PC-3 (cell line): ENCODE results near the gene C20orf96. TPM values are rescaled to one million over a fixed set of nuclear protein-coding genes. Genes with fewer than 3 reads are reported as not detected.
"Not testable (repeated sequence)": the region's sequence is repeated elsewhere in the genome, so short reads cannot be mapped to it uniquely, and the experiment has no call there.

Experiments used
- ATAC-seq: fragments of 200-7000 bp; cut with Tn5 transposase; 2 replicates; pipeline ENCODE4 v1.9.1; 2020; ENCODE audit warnings: mild to moderate bottlenecking, moderate library complexity
- BruUV-seq: library from RNA; stranded (reverse); fragments of 400-500 nt; replicated peaks from 2 replicates; lab custom pipeline; 2021; lab: Mats Ljungman, UMichigan
- CTCF ChIA-PET: fragments of 300-600 bp; sonication (Branson Sonifier 250); formaldehyde crosslinking; loops from one replicate; lab custom pipeline; 2022; ENCODE audit warnings: antibody characterized with exemption; lab: Charles Lee
- POLR2A ChIA-PET: fragments of 300-600 bp; sonication (Branson Sonifier 250); formaldehyde crosslinking; loops from one replicate; lab custom pipeline; 2022; ENCODE audit warnings: antibody characterized with exemption; ENCODE audit not compliant: unreplicated experiment; lab: Charles Lee
- DNase-seq: peaks from one replicate; pipeline ENCODE4 v3.0.0-alpha.2; 2015
- H2AFZ ChIP-seq: fragments of 300-600 bp; sonication (generic); 2 replicates; pipeline ENCODE4 v1.6.0; 2016; ENCODE audit warnings: antibody characterized with exemption, low read length
- H3F3A ChIP-seq: fragments of 300-600 bp; sonication (generic); one replicate; pipeline ENCODE4 v1.6.0; 2017; ENCODE audit warnings: antibody characterized with exemption, low read length, control low read depth, mild to moderate bottlenecking; ENCODE audit not compliant: unreplicated experiment
- H3K27ac ChIP-seq: fragments of 300-600 bp; sonication (generic); 2 replicates; pipeline ENCODE4 v1.5.1; 2016; ENCODE audit warnings: mild to moderate bottlenecking, low read length
- H3K27me3 ChIP-seq: fragments of 300-600 bp; sonication (generic); 2 replicates; pipeline ENCODE4 v1.6.1; 2016; ENCODE audit warnings: low read length, mixed read lengths
- H3K36me3 ChIP-seq: fragments of 300-600 bp; sonication (generic); 2 replicates; pipeline ENCODE4 v1.6.1; 2016; ENCODE audit warnings: low read depth, mixed run types, low read length, mixed read lengths
- H3K4me1 ChIP-seq: fragments of 300-600 bp; sonication (generic); 2 replicates; pipeline ENCODE4 v1.5.1; 2016; ENCODE audit warnings: low read length; ENCODE audit not compliant: insufficient read depth
- H3K4me2 ChIP-seq: fragments of 300-600 bp; sonication (generic); 2 replicates; pipeline ENCODE4 v1.6.0; 2016; ENCODE audit warnings: low read length
- H3K4me3 ChIP-seq: fragments of 300-600 bp; sonication (generic); 2 replicates; pipeline ENCODE4 v1.5.1; 2016; ENCODE audit warnings: mild to moderate bottlenecking, low read length, mixed read lengths
- H3K79me2 ChIP-seq: fragments of 300-600 bp; sonication (generic); 2 replicates; pipeline ENCODE4 v1.6.1; 2017; ENCODE audit warnings: low read length, mixed read lengths
- H3K9ac ChIP-seq: fragments of 300-600 bp; sonication (generic); 2 replicates; pipeline ENCODE4 v1.6.0; 2016; ENCODE audit warnings: mild to moderate bottlenecking, low read length
- H3K9me2 ChIP-seq: fragments of 300-600 bp; sonication (generic); replicated peaks from 2 replicates; pipeline ENCODE4 v1.6.1; 2016; ENCODE audit warnings: mixed run types, low read length, mixed read lengths
- H3K9me3 ChIP-seq: fragments of 300-600 bp; sonication (generic); 2 replicates; pipeline ENCODE4 v1.6.1; 2016; ENCODE audit warnings: low read length, mixed read lengths
- H4K20me1 ChIP-seq: fragments of 300-600 bp; sonication (generic); 2 replicates; pipeline ENCODE4 v1.6.1; 2016; ENCODE audit warnings: low read length, mixed read lengths
- EZH2 ChIP-seq: fragments of 300-600 bp; sonication (generic); IDR thresholded peaks from one replicate; pipeline ENCODE4 v1.6.1; 2017; ENCODE audit warnings: antibody characterized with exemption, mild to moderate bottlenecking, low read length; ENCODE audit not compliant: unreplicated experiment
- EZH2phosphoT487 ChIP-seq: fragments of 300-600 bp; sonication (generic); IDR thresholded peaks from 2 replicates; pipeline ENCODE4 v1.6.1; 2018; ENCODE audit warnings: mild to moderate bottlenecking, antibody characterized with exemption, low read length, borderline replicate concordance
- intact Hi-C: fragments of 100-400 bp; cut with micrococcal nuclease; formaldehyde crosslinking; loops from 2 replicates; pipeline ENCODE4 v1.9.0; 2023
- total RNA-seq: library from RNA; depleted of rRNA; stranded (reverse); fragments of >200 nt; gene quantifications from 2 replicates; pipeline ENCODE4 v1.2.3, GENCODE V29; 2014
- TF ChIP-seq, protein P1 (sequence below): fragments of 300-600 bp; sonication (generic); conservative IDR thresholded peaks from 2 replicates; pipeline ENCODE4 v1.5.1; 2017; ENCODE audit warnings: antibody characterized with exemption, low read depth, mild to moderate bottlenecking, low read length

C20orf96 gene
- total RNA-seq, 1 experiment from 2014 or later = 3.4 TPM

DNA sequence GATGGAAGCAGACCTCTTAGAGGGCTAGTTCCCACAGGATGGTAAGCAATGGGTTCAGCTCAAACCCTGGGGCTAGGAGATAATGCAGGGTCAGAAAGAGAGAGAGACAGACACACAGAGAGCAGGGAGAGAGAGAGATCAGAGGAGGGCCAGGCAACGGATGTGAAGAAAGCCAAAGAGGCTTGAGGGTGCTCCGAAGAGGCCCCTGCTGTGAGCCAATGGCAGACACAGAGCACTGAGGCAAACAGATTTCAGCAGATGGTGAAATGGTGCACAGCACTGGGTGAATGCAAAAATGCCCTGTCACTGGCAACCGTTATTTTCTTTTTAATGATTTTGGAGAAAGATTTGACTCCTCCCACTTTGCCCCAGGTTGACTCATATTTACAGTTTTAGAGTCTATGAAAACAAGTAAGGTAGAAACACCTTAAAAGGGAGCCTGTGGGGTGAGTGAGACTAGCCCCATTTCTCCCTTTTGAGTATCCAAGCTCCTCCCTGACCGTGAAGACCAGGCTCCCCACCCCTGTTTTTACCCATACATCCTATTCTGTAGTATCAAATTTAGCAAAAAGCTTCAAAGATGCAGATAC lies 32.2 kb downstream of the C20orf96 start:
- Histone ChIP-seq H3K4me1 (no peaks in the 10 kb centered on the region), H2AFZ (no peak overlapping the region), H3F3A (no peaks in the 10 kb centered on the region), H3K4me2 (no peak overlapping the region), H3K27ac (no peak overlapping the region), H3K36me3 (no peaks in the 10 kb centered on the region), H3K79me2 (no peaks in the 10 kb centered on the region), H3K9ac (no peak overlapping the region), H4K20me1 (no peaks in the 10 kb centered on the region), H3K9me3 (no peaks in the 10 kb centered on the region), H3K27me3 (peaks cover 27% of the 10 kb centered on the region), H3K9me2 (no peaks in the 10 kb centered on the region), H3K4me3 (no peak overlapping the region)
- ChIA-PET CTCF (no interaction called here), POLR2A (interaction anchor here (0.6 kb wide), 1 partner anchor 42 kb away, joined by 4 read pairs; no protein-coding TSS in a partner anchor)
- intact Hi-C loops = no loop called here
- DNase-seq = no peak
- TF ChIP-seq EZH2phosphoT487 = no peak
- TF ChIP-seq, protein P1, sequence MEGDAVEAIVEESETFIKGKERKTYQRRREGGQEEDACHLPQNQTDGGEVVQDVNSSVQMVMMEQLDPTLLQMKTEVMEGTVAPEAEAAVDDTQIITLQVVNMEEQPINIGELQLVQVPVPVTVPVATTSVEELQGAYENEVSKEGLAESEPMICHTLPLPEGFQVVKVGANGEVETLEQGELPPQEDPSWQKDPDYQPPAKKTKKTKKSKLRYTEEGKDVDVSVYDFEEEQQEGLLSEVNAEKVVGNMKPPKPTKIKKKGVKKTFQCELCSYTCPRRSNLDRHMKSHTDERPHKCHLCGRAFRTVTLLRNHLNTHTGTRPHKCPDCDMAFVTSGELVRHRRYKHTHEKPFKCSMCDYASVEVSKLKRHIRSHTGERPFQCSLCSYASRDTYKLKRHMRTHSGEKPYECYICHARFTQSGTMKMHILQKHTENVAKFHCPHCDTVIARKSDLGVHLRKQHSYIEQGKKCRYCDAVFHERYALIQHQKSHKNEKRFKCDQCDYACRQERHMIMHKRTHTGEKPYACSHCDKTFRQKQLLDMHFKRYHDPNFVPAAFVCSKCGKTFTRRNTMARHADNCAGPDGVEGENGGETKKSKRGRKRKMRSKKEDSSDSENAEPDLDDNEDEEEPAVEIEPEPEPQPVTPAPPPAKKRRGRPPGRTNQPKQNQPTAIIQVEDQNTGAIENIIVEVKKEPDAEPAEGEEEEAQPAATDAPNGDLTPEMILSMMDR = no peak
- no peak for TF ChIP-seq EZH2
- no peak for ATAC-seq
- BruUV-seq = no TSS peak

DNA sequence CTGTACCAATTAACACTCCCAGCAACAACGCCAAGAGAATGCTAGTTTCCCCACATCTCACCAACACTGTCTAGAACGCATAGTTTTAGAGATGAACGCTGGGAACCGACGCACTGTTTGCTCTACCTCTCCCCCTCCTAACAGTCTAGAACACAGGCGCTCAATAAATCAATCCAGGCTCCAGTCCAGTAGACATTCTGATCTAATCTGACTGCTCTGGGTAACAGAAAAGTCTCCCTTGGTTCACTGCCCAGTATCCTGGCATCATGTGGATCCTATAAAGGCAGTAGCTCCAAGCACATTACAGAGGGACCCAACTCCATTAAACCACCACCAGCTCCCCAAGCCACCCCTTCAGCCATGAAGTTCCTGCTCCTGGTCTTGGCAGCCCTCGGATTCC lies 33.1 kb downstream of the C20orf96 start, which contains the start of gene DEFB132:
Gene DEFB132, plus strand, starts transcription at position 306 of the 400 bp plus-strand sequence. Its CDS starts 55 bp downstream, at position 361.
- Histone ChIP-seq H3K9me2 (no peaks in the 10 kb centered on the region), H3K4me2 (no peak within 1 kb of the TSS), H3K27ac (no peak within 1 kb of the TSS), H3K9me3 (no peaks in the 10 kb centered on the region), H4K20me1 (no peaks in the 10 kb centered on the region), H3K79me2 (no peaks in the 10 kb centered on the region), H2AFZ (no peak within 1 kb of the TSS), H3K9ac (no peak within 1 kb of the TSS), H3K4me1 (no peaks in the 10 kb centered on the region), H3K27me3 (peaks cover 35% of the 10 kb centered on the region), H3K36me3 (no peaks in the 10 kb centered on the region), H3F3A (no peaks in the 10 kb centered on the region), H3K4me3 (no peak within 1 kb of the TSS)
- POLR2A ChIA-PET = no interaction called here
- intact Hi-C loops = no loop called here
- CTCF ChIA-PET = no interaction called here
- ATAC-seq (no peak), DNase-seq (no peak)
- no TSS peak for BruUV-seq
- no peak for TF ChIP-seq EZH2

DNA sequence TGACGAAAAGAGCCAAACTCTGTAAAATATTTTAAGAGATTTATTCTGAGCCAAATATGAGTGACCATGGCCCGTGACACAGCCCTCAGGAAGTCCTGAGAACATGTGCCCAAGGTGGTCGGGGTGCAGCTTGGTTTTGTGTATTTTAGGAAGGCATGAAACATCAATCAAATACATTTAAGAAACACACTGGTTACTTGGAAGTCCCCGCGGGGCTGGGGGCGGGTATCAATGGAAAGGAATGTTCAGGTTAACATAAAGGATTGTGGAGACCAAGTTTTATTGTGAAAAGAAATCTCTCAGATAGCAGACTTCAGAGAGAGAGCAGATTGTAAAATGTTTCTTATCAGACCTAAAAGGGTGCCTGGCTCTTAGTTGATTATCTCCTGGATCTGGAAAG lies 37.1 kb downstream of the C20orf96 start:
- H3K79me2 ChIP-seq, POLR2A ChIA-PET, H3K36me3 ChIP-seq, H3K9ac ChIP-seq, BruUV-seq, ATAC-seq, H3K9me3 ChIP-seq, DNase-seq, H3F3A ChIP-seq, H3K4me2 ChIP-seq, H3K4me3 ChIP-seq, H4K20me1 ChIP-seq, intact Hi-C loops, CTCF ChIA-PET, H2AFZ ChIP-seq, H3K27ac ChIP-seq, H3K9me2 ChIP-seq, H3K4me1 ChIP-seq: not testable (repeated sequence)
- H3K27me3 ChIP-seq = peaks cover 48% of the 10 kb centered on the region

DNA sequence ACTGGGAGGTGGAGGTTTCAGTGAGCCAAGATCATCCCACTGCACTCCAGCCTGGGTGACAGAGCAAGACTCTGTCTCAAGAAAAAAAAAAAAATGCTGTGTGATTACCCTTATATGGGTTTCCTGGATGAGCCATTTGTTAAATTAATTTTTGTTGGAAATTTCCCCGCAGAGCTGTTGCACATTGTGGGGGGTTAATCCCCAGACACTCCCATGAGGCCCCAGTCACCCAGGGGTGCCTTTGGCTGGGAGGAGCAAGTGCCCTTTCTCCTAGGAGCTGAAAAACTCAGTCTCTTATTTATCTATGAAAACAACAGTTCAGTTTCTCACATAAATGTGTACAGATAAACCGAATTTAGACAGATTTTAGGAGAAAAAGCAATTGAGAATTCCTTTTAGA lies 37.7 kb downstream of the C20orf96 start:
- no peaks in the 10 kb centered on the region for H3K9me2 ChIP-seq
- no peak overlapping the region for H3K27ac ChIP-seq
- H3K27me3 ChIP-seq = peaks cover 42% of the 10 kb centered on the region
- intact Hi-C loops = no loop called here
- H4K20me1 ChIP-seq = no peaks in the 10 kb centered on the region
- TF ChIP-seq EZH2phosphoT487 (no peak), EZH2 (no peak)
- TF ChIP-seq, protein P1 = no peak
- no peaks in the 10 kb centered on the region for H3K4me1 ChIP-seq
- no peaks in the 10 kb centered on the region for H3K36me3 ChIP-seq
- H3K79me2 ChIP-seq = no peaks in the 10 kb centered on the region
- no peaks in the 10 kb centered on the region for H3K9me3 ChIP-seq
- no peaks in the 10 kb centered on the region for H3F3A ChIP-seq
- POLR2A ChIA-PET = no interaction called here
- CTCF ChIA-PET = no interaction called here
- H3K9ac ChIP-seq = no peak overlapping the region
- H3K4me3 ChIP-seq = no peak overlapping the region
- ATAC-seq (no peak), DNase-seq (no peak)
- no peak overlapping the region for H2AFZ ChIP-seq
- no peak overlapping the region for H3K4me2 ChIP-seq
- BruUV-seq = no TSS peak
